Endothelial cell of umbilical vein (primary cell): ENCODE measurements around the gene SIVA1. TPM values are rescaled to one million over a fixed set of nuclear protein-coding genes. Genes with fewer than 3 reads are reported as not detected.

ENCODE experiments used
- BruUV-seq: library from RNA; stranded (reverse); fragments of 400-500 nt; replicated peaks from 2 replicates; lab custom pipeline; 2021; lab: Mats Ljungman, UMichigan
- CTCF ChIA-PET: fragments of 300-600, 350-600 bp; sonication (Branson Sonifier 250); formaldehyde crosslinking; loops from one replicate; lab custom pipeline; 2021; ENCODE audit warnings: antibody characterized with exemption, inconsistent platforms; lab: Charles Lee
- POLR2A ChIA-PET: fragments of 300-600, 350-600 bp; sonication (Branson Sonifier 250); formaldehyde crosslinking; loops from one replicate; lab custom pipeline; 2021; ENCODE audit warnings: antibody characterized with exemption, inconsistent platforms; lab: Charles Lee
- DNase-seq: peaks from one replicate; pipeline ENCODE4 v3.0.0-alpha.2; 2011; ENCODE audit warnings: low read depth, low spot score
- FAIRE-seq: peaks from 2 replicates; lab custom pipeline; 2011; peaks lifted over from hg19 to GRCh38; lab: Jason Lieb, UNC
- H2AFZ ChIP-seq: 2 replicates; pipeline ENCODE4 v1.6.0; 2012; ENCODE audit warnings: low read depth, low read length, control low read depth, inconsistent platforms
- H3K27ac ChIP-seq: 2 replicates; pipeline ENCODE4 v1.5.1; 2011; ENCODE audit warnings: low read depth, mild to moderate bottlenecking, control low read depth, low read length, moderate library complexity; ENCODE audit not compliant: insufficient read depth
- H3K27me3 ChIP-seq, 2 experiments: 2 replicates each; pipeline versions ENCODE4 v1.6.0 to v1.6.1; 2011; ENCODE audit warnings: low read length in 2 of 2, mixed read lengths in 1 of 2; ENCODE audit not compliant: control insufficient read depth in 2 of 2, insufficient read depth in 2 of 2
- H3K36me3 ChIP-seq, 2 experiments: 2 replicates in 1 of 2; 3 replicates in 1 of 2; pipeline ENCODE4 v1.5.1; 2011; ENCODE audit warnings: low read length in 2 of 2, mild to moderate bottlenecking in 1 of 2, moderate library complexity in 1 of 2; ENCODE audit not compliant: control insufficient read depth in 2 of 2, insufficient read depth in 2 of 2; ENCODE audit errors: extremely low read depth in 1 of 2
- H3K4me1 ChIP-seq: 3 replicates; pipeline ENCODE4 v1.5.1; 2011; ENCODE audit warnings: mild to moderate bottlenecking, low read length; ENCODE audit not compliant: control insufficient read depth, insufficient read depth; ENCODE audit errors: extremely low read depth
- H3K4me2 ChIP-seq: 2 replicates; pipeline ENCODE4 v1.6.1; 2011; ENCODE audit warnings: low read length, control low read depth, mixed read lengths; ENCODE audit not compliant: insufficient read depth
- H3K4me3 ChIP-seq, 3 experiments: fragments of 200-600 bp in 1 of 3; sonication (generic), shearing (Covaris generic) in 1 of 3; replicated peaks in 1 of 3; 2 replicates each; pipeline ENCODE4 v1.5.1; 2011 to 2016; ENCODE audit warnings: control low read depth in 3 of 3, low read length in 3 of 3, mild to moderate bottlenecking in 2 of 3, inconsistent platforms in 1 of 3, low read depth in 1 of 3, moderate library complexity in 1 of 3; ENCODE audit not compliant: insufficient read depth in 1 of 3
- H3K79me2 ChIP-seq: 2 replicates; pipeline ENCODE4 v1.6.0; 2012; ENCODE audit warnings: low read length, inconsistent platforms; ENCODE audit not compliant: control insufficient read depth, insufficient read depth
- H3K9ac ChIP-seq: replicated peaks from 2 replicates; pipeline ENCODE3; 2011; ENCODE audit warnings: low read length, control low read depth; ENCODE audit not compliant: insufficient read depth; ENCODE audit errors: extremely low read depth
- H3K9me1 ChIP-seq: replicated peaks from 3 replicates; pipeline ENCODE4 v1.6.0; 2011; ENCODE audit warnings: mild to moderate bottlenecking, low read length; ENCODE audit not compliant: control insufficient read depth, insufficient read depth; ENCODE audit errors: extremely low read depth
- H3K9me3 ChIP-seq: replicated peaks from 2 replicates; pipeline ENCODE4 v1.5.1; 2012; ENCODE audit warnings: low read length, inconsistent platforms; ENCODE audit not compliant: control insufficient read depth, insufficient read depth
- H4K20me1 ChIP-seq: replicated peaks from 2 replicates; pipeline ENCODE3; 2011; ENCODE audit warnings: mild to moderate bottlenecking, low read length; ENCODE audit not compliant: control insufficient read depth, insufficient read depth; ENCODE audit errors: extremely low read depth
- CTCF ChIP-seq, 2 donors: IDR thresholded peaks; 1 replicate in 1 of 2; 2 replicates in 1 of 2; pipeline ENCODE4 v1.5.1; 2011; ENCODE audit warnings: low read length in 2 of 2, mild to moderate bottlenecking in 2 of 2, moderate library complexity in 2 of 2, control low read depth in 1 of 2, inconsistent platforms in 1 of 2, low read depth in 1 of 2; ENCODE audit not compliant: insufficient read depth in 1 of 2; ENCODE audit errors: extremely low read depth in 1 of 2
- EZH2 ChIP-seq: IDR thresholded peaks from 2 replicates; pipeline ENCODE4 v1.6.1; 2012; ENCODE audit warnings: borderline replicate concordance, low read depth, mild to moderate bottlenecking, moderate library complexity, low read length, inconsistent platforms; ENCODE audit not compliant: severe bottlenecking
- FOS ChIP-seq: IDR thresholded peaks from 2 replicates; pipeline ENCODE4 v1.6.1; 2011; ENCODE audit warnings: mild to moderate bottlenecking, low read length, moderate library complexity, borderline replicate concordance; ENCODE audit not compliant: insufficient read depth
- GATA2 ChIP-seq: IDR thresholded peaks from 2 replicates; pipeline ENCODE4 v1.7.0; 2011; ENCODE audit warnings: low read depth, mild to moderate bottlenecking, moderate library complexity, mixed read lengths, low read length; ENCODE audit not compliant: insufficient read length, insufficient read depth
- JUN ChIP-seq: IDR thresholded peaks from 2 replicates; pipeline ENCODE4 v1.6.1; 2011; ENCODE audit warnings: borderline replicate concordance, low read depth; ENCODE audit not compliant: insufficient read length, insufficient read depth
- MAX ChIP-seq: IDR thresholded peaks from 2 replicates; pipeline ENCODE4 v1.6.1; 2011; ENCODE audit not compliant: insufficient read depth, insufficient read length
- MYC ChIP-seq: IDR thresholded peaks from one replicate; pipeline ENCODE4 v1.6.1; 2011; ENCODE audit warnings: mild to moderate bottlenecking, low read depth, low read length
- POLR2A ChIP-seq: IDR thresholded peaks from 2 replicates; pipeline ENCODE4 v1.6.1; 2012; ENCODE audit warnings: low read depth, mild to moderate bottlenecking, control low read depth, low read length
- POLR2AphosphoS5 ChIP-seq: IDR thresholded peaks from 2 replicates; pipeline ENCODE4 v1.6.1; 2012; ENCODE audit warnings: low read depth, mild to moderate bottlenecking, control low read depth, low read length, moderate library complexity; ENCODE audit not compliant: insufficient read depth
- dilution Hi-C: fragments of 300-500 bp; cut with MboI; formaldehyde crosslinking; loops from one replicate; pipeline ENCODE4 v1.15.0; 2019; ENCODE audit warnings: low sequenced_read_pairs; ENCODE audit not compliant: extremely low pct_ligation_motif_present
- intact Hi-C: fragments of 100-400 bp; cut with micrococcal nuclease; formaldehyde crosslinking; loops from one replicate; pipeline ENCODE4 v1.10.0; 2022
- polyA plus RNA-seq, 4 experiments: library from polyadenylated mRNA; depleted of rRNA in 3 of 4; stranded (reverse) in 3 of 4; unstranded in 1 of 4; fragments of >200 nt; gene quantifications; 2 replicates each; pipeline versions ENCODE4 v1.2.1 to v1.2.3, GENCODE V29; 2011 to 2012; ENCODE audit warnings: missing spikeins in 1 of 4
- total RNA-seq: library from RNA; stranded (reverse); gene quantifications from 2 replicates; pipeline ENCODE4 v1.2.3, GENCODE V29; 2021

Gene SIVA1
- total and polyA plus RNA-seq, 2 donors (not counting 3 experiments of a cell fraction or from before 2014, with no cell fraction given) = 101 to 299 TPM

- Histone ChIP-seq H2AFZ (no peak overlapping the region), H3K4me3 (no peak overlapping the region), H3K27me3 (no peaks in the 10 kb centered on the region), H3K4me2 (no peak overlapping the region), H3K9ac (no peak overlapping the region), H3K36me3 (peaks cover 8 to 27% of the 10 kb centered on the region in 2 experiments), H3K27ac (no peak overlapping the region), H3K9me1 (no peaks in the 10 kb centered on the region), H3K79me2 (no peaks in the 10 kb centered on the region), H3K9me3 (no peaks in the 10 kb centered on the region), H4K20me1 (no peaks in the 10 kb centered on the region), H3K4me1 (no peaks in the 10 kb centered on the region)
- ChIA-PET CTCF (no interaction called here), POLR2A (no interaction called here)
- TF ChIP-seq MYC (no peak), FOS (no peak), POLR2AphosphoS5 (no peak), CTCF (IDR thresholded peaks at IDR 0.05; ENCODE audit: extremely low read depth in 1 of 2, insufficient read depth in 1 of 2, low read depth in 1 of 2, low read length in 2 of 2) (no peak), MAX (no peak), POLR2A (no peak), GATA2 (no peak), EZH2 (no peak), JUN (no peak)
- dilution Hi-C loops (no loop called here), intact Hi-C loops (no loop called here)
- FAIRE-seq (no peak), DNase-seq (no peak)
- no TSS peak for BruUV-seq
Observed at GRCh38 chr14:104718871-104719270, 34.1 kb upstream of the SIVA1 start.
